Epithelial cell of proximal tubule (primary cell): Measurements from ENCODE around the gene UBN2. TPM values are rescaled to one million over a fixed set of nuclear protein-coding genes. Genes with fewer than 3 reads are reported as not detected.
"Not testable (repeated sequence)": the region's sequence is repeated elsewhere in the genome, so short reads cannot be mapped to it uniquely, and the experiment has no call there.

Source experiments
- DNase-seq: peaks from one replicate; pipeline ENCODE4 v3.0.0-alpha.2; 2011; ENCODE audit warnings: low read depth
- H3K4me3 ChIP-seq: 2 replicates; pipeline ENCODE4 v1.5.1; 2011; ENCODE audit warnings: low read depth, mild to moderate bottlenecking, low read length
- total RNA-seq: library from RNA; depleted of rRNA; stranded (reverse); fragments of >200 nt; gene quantifications from 2 replicates; pipeline ENCODE4 v1.2.3, GENCODE V29; 2015
- TF ChIP-seq, protein P1 (sequence below): conservative IDR thresholded peaks from 2 replicates; pipeline ENCODE4 v1.5.1; 2012; ENCODE audit warnings: low read depth, mild to moderate bottlenecking, low read length

UBN2 gene
- total RNA-seq, 1 donor from 2014 or later = 2.9 TPM

DNA sequence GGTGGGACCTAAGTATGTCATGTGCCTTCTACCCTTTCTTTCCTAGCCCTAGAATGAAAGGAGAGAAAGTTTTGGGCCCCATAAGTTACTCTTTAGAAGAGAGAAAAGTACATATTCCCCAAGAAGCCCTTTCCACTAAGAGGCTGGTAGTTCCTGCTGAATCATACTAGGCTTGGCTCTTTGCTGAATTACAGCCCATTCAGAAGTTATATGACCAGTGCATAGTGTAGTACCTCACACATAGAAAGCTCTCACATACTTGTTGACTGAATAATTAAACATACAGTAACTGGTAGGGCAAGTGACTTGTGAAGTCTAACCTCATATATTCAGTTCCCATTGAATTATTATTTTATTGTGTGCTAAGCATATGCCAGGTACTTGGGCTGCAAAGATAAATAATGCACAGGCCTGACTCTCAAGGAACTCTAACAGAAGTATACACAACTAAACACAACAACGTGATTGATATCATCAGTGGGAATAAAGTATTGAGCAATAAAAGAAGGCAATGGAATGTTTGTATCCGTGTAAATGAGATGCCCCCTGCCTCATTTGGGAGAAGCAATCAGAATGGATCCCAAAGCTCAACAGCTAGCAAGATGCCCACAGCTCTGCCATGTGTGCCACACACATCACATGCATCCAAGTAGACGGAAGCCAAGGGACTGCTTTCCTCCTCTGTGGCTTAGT lies 38.9 kb upstream of the UBN2 start:
- TF ChIP-seq, protein P1, sequence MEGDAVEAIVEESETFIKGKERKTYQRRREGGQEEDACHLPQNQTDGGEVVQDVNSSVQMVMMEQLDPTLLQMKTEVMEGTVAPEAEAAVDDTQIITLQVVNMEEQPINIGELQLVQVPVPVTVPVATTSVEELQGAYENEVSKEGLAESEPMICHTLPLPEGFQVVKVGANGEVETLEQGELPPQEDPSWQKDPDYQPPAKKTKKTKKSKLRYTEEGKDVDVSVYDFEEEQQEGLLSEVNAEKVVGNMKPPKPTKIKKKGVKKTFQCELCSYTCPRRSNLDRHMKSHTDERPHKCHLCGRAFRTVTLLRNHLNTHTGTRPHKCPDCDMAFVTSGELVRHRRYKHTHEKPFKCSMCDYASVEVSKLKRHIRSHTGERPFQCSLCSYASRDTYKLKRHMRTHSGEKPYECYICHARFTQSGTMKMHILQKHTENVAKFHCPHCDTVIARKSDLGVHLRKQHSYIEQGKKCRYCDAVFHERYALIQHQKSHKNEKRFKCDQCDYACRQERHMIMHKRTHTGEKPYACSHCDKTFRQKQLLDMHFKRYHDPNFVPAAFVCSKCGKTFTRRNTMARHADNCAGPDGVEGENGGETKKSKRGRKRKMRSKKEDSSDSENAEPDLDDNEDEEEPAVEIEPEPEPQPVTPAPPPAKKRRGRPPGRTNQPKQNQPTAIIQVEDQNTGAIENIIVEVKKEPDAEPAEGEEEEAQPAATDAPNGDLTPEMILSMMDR = no peak
- no peak for DNase-seq
- H3K4me3 ChIP-seq = no peak overlapping the region

DNA sequence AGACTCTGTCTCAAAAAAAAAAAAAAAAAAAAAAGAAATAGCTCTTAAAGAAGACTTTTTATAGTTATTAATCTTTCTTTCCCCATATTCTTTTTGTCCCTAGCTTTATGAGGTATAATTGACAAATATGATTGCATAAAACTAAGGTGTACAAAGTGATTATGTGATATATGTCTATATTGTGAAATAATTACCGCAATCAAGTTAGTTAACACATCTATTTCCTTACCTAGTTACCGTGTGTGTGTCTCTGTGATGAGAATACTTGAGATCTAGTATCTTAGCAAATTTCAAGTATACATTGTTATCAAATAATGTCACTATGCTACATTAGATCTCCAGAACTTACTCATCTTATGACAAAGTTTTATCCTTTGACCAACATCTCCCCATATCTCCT lies 30.7 kb upstream of the UBN2 start:
- no peak overlapping the region for H3K4me3 ChIP-seq
- no peak for DNase-seq
- TF ChIP-seq, protein P1 = no peak

DNA sequence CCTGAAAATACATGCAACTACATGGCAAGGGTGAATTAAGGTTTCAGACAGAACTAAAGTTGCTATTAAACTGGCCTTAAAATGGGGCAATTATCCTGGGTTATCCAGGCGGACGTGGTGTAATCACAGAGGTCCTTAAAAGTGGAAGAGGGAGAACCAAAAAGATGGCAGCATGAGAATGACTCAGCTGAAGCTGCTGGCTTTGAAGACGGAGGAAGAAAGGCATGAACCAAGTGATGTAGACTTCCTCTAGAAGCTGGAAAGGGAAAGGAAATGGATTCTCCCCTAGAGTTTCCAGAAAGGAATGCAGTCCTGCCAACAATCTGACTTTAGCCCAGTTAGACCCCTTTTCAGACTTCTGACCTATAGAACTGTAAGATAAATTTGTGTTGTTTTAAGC lies 27.0 kb upstream of the UBN2 start:
- TF ChIP-seq, protein P1 = no peak

GRCh38 chr7:139205843-139206242 lies 25.2 kb upstream of the UBN2 start:
- TF ChIP-seq, protein P1 = no peak
- DNase-seq = no peak

More for the DNA sequence above, 27.0 kb upstream of the UBN2 start:
- no peak for DNase-seq
- no peak overlapping the region for H3K4me3 ChIP-seq

DNA sequence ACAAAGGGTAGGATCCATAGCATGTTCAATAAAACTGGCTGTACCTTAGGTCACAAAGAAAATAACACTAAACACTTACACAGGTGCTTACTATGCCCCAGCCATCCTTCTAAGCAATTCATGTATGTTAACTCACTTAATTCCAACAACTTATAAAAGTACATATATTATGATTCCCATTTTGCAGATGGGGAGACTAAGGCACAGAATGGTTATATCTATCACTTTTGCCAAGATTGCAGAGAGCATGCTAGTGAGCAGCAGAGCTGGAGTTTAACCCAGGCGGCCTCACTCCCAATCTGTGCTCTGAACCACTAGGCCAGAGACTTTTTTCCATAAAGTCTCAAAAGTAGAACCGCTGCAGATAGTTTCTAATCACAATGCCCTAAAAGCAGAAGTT lies 18.9 kb upstream of the UBN2 start:
- no peak overlapping the region for H3K4me3 ChIP-seq
- no peak for DNase-seq
- TF ChIP-seq, protein P1 = no peak

More at GRCh38 chr7:139205843-139206242, 25.2 kb upstream of the UBN2 start:
- H3K4me3 ChIP-seq = no peak overlapping the region

GRCh38 chr7:139213489-139213888 lies 17.5 kb upstream of the UBN2 start:
- not testable (repeated sequence) for DNase-seq, H3K4me3 ChIP-seq

GRCh38 chr7:139218173-139218572 lies 12.9 kb upstream of the UBN2 start:
- no peak for DNase-seq
- TF ChIP-seq, protein P1 = no peak
- H3K4me3 ChIP-seq = no peak overlapping the region
